BLaER1 (cell line): ENCODE results near the gene CAVIN1.
"Not testable (repeated sequence)": the region's sequence is repeated elsewhere in the genome, so short reads cannot be mapped to it uniquely, and the experiment has no call there.

Experiments used
- H3K27ac ChIP-seq: shearing (Covaris generic); formaldehyde crosslinking; 2 replicates; pipeline ENCODE4 v1.8.1; 2022
- H3K27me3 ChIP-seq: shearing (Covaris generic); formaldehyde crosslinking; 2 replicates; pipeline ENCODE4 v1.8.1; 2022
- H3K36me3 ChIP-seq: shearing (Covaris generic); formaldehyde crosslinking; 2 replicates; pipeline ENCODE4 v1.8.1; 2022
- H3K4me1 ChIP-seq: shearing (Covaris generic); formaldehyde crosslinking; 2 replicates; pipeline ENCODE4 v1.8.1; 2022
- H3K4me2 ChIP-seq: shearing (Covaris generic); formaldehyde crosslinking; 2 replicates; pipeline ENCODE4 v1.8.1; 2022
- H3K4me3 ChIP-seq: shearing (Covaris generic); formaldehyde crosslinking; 2 replicates; pipeline ENCODE4 v1.8.1; 2022
- H3K9ac ChIP-seq: shearing (Covaris generic); formaldehyde crosslinking; 2 replicates; pipeline ENCODE4 v1.8.1; 2022
- H3K9me3 ChIP-seq: shearing (Covaris generic); formaldehyde crosslinking; 2 replicates; pipeline ENCODE4 v1.8.1; 2022
- H4K20me1 ChIP-seq: shearing (Covaris generic); formaldehyde crosslinking; 2 replicates; pipeline ENCODE4 v1.8.1; 2022
- Cebpa-rat ChIP-seq: shearing (Covaris generic); IDR thresholded peaks from 2 replicates; pipeline ENCODE4 v1.8.1; 2022

Gene CAVIN1

GRCh38 chr17:42436391-42436790 lies 13.3 kb upstream of the CAVIN1 start:
- no peaks in the 10 kb centered on the region for H4K20me1 ChIP-seq
- no peak overlapping the region for H3K9ac ChIP-seq
- H3K36me3 ChIP-seq: no peaks in the 10 kb centered on the region
- H3K4me2 ChIP-seq: no peak overlapping the region
- H3K9me3 ChIP-seq: no peaks in the 10 kb centered on the region
- no peak overlapping the region for H3K4me3 ChIP-seq
- H3K27ac ChIP-seq: no peak overlapping the region
- H3K4me1 ChIP-seq: peaks cover 7% of the 10 kb centered on the region
- H3K27me3 ChIP-seq: no peaks in the 10 kb centered on the region
- no peak for TF ChIP-seq Cebpa-rat

GRCh38 chr17:42431758-42432161 lies 8.7 kb upstream of the CAVIN1 start:
- Histone ChIP-seq H3K27ac (no peak overlapping the region), H3K9me3 (no peaks in the 10 kb centered on the region), H3K36me3 (no peaks in the 10 kb centered on the region), H3K4me1 (peaks cover 10% of the 10 kb centered on the region; the same call in 1 of the 2 replicates), H3K9ac (no peak overlapping the region), H4K20me1 (no peaks in the 10 kb centered on the region), H3K4me2 (no peak overlapping the region), H3K4me3 (no peak overlapping the region), H3K27me3 (no peaks in the 10 kb centered on the region)
- TF ChIP-seq Cebpa-rat: no peak

DNA sequence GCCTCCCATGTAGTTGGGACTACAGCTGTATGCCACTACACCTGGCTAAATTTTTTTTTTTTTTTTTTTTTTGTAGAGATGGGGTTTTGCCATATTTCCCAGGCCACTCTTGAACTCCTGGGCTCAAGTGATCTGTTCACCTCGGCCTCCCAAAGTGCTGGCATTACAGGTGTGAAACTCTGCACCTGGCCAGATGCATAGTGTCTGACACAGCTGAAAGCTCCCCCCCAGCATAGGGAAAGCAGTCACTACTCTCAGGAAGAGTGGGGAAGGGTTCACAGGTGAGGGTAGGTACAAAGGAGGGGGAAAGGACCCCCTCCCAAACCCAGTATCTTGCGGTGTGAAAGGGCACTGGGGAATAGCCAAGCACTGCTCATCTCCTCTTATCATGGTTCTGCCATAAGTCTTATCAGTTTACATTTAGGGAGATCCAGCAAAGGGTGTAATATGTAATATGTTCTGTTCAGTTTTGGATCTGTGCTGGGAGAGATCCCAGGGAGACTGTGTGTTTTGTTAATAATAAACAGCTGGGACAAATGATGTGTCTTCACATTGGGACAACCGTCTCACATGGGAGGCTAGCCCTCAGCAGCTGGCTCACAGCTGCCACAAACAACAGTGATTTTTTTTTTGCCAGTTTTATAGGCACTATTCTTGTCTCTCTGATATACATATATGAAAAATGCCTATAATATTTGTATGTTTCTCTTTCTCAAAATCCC lies 6.8 kb upstream of the CAVIN1 start:
- Histone ChIP-seq H3K9ac (no peak overlapping the region), H3K36me3 (no peaks in the 10 kb centered on the region), H3K4me2 (peak overlapping the region; percentile 10; the same call in 1 of the 2 replicates), H3K4me1 (peaks cover 10% of the 10 kb centered on the region; the same call in 1 of the 2 replicates), H3K9me3 (no peaks in the 10 kb centered on the region), H3K4me3 (no peak overlapping the region), H4K20me1 (no peaks in the 10 kb centered on the region), H3K27me3 (peaks cover 11% of the 10 kb centered on the region), H3K27ac (no peak overlapping the region)
- no peak for TF ChIP-seq Cebpa-rat

DNA sequence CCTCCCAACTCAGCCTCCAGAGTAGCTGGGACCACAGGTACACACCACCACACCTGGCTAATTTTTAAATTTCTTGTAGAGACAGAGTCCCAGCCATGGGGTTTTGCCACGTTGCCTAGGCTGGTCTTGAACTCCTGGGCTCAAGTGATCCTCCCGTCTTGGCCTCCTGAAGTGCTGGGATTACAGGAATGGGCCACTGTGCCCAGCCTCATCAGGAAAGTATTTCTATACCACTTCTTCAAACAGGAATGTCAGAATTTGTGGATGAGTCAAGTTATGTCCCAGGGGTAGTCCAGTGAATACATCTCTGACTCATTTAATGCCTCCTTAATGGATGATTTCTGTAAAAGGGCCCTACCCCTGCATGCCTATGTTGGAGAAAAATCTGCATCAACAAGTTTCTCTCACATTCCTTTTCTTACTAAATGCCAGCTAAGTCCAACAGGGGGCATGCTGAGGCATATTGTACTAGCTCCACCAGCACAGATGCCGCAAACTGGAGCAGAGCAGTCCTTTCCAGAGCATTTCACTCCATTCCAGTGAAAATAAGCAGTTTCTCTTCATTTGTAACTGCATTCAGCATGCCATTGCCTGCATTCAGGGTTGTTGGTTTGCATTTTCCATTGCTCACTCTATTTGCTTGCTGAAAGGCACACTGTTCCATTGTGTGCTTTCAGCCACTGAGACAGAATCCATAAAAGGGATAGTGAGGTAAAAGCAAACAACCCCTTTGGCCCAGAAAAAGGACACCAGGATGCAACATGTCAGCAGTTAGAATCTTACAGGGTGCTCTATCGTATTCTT lies 5.3 kb upstream of the CAVIN1 start:
- H3K4me1 ChIP-seq: peaks cover 10% of the 10 kb centered on the region; the same call in 1 of the 2 replicates
- no peaks in the 10 kb centered on the region for H3K36me3 ChIP-seq
- H3K4me3 ChIP-seq: no peak overlapping the region
- peaks cover 26% of the 10 kb centered on the region for H3K27me3 ChIP-seq
- H3K27ac ChIP-seq: no peak overlapping the region
- H3K9ac ChIP-seq: no peak overlapping the region
- H4K20me1 ChIP-seq: peaks cover under 1% of the 10 kb centered on the region; the same call in 1 of the 2 replicates
- no peak for TF ChIP-seq Cebpa-rat
- H3K4me2 ChIP-seq: no peak overlapping the region
- no peaks in the 10 kb centered on the region for H3K9me3 ChIP-seq

DNA sequence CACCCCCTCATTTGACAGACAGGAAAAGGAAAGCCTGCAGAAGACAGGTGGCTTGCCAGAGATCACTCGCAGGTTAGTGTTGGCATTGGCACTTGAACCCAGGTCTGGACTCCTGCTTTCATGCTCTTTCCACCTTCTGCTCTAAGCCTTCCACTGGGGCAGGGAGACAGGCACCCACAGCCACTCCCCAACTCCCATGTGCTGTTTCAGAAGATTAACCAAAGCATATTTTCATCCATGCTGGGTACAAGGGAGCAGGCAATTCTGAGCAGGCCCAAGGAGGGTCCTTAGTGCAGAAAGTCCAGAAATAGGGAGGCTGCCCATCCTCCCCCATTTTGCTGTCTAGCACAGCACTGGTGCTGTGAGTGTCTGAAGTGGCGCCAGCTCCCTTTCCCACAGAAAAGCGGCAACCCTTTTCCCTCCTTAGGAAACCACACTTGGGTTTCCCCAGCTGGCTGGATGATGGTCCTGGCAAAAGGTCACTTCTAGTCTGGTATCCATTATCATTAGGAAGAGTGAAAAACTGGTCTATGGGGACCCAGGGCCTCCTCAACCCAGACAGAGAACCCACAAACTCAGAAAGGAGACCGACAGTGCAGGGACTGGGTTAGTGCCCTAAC lies 2.0 kb upstream of the CAVIN1 start:
- TF ChIP-seq Cebpa-rat: no peak
- no peaks in the 10 kb centered on the region for H3K9me3 ChIP-seq
- H3K4me3 ChIP-seq: no peak overlapping the region
- no peak overlapping the region for H3K4me2 ChIP-seq
- no peaks in the 10 kb centered on the region for H3K36me3 ChIP-seq
- H3K9ac ChIP-seq: no peak overlapping the region
- H4K20me1 ChIP-seq: peaks cover 17% of the 10 kb centered on the region; the same call in 1 of the 2 replicates
- 0 out of 2 replicates have a peak, but pooled peaks cover 3% of the 10 kb centered on the region for H3K4me1 ChIP-seq
- H3K27ac ChIP-seq: no peak overlapping the region
- peaks cover 59% of the 10 kb centered on the region for H3K27me3 ChIP-seq

GRCh38 chr17:42423766-42424165 lies 710 bp upstream of the CAVIN1 start:
- Histone ChIP-seq H3K36me3 (no peaks in the 10 kb centered on the region), H3K9me3 (no peaks in the 10 kb centered on the region), H3K9ac (no peak overlapping the region), H3K27me3 (peaks cover 72% of the 10 kb centered on the region), H4K20me1 (peaks cover 17% of the 10 kb centered on the region; the same call in 1 of the 2 replicates), H3K4me1 (no peaks in the 10 kb centered on the region), H3K27ac (no peak overlapping the region), H3K4me3 (no peak overlapping the region), H3K4me2 (no peak overlapping the region)
- no peak for TF ChIP-seq Cebpa-rat

- Histone ChIP-seq H3K27ac (no peak overlapping the region), H3K27me3 (peaks cover 72% of the 10 kb centered on the region), H3K4me3 (no peak overlapping the region), H3K4me2 (no peak overlapping the region), H3K9me3 (no peaks in the 10 kb centered on the region), H3K9ac (no peak overlapping the region), H3K4me1 (no peaks in the 10 kb centered on the region), H3K36me3 (no peaks in the 10 kb centered on the region), H4K20me1 (peaks cover 17% of the 10 kb centered on the region; the same call in 1 of the 2 replicates)
- no peak for TF ChIP-seq Cebpa-rat
These were observed 571 bp downstream of the CAVIN1 start for GRCh38 chr17:42422412-42422957.

- Histone ChIP-seq H3K4me1 (no peaks in the 10 kb centered on the region), H3K9me3 (no peaks in the 10 kb centered on the region), H3K36me3 (no peaks in the 10 kb centered on the region), H3K4me2 (no peak overlapping the region), H3K27ac (no peak overlapping the region), H3K4me3 (no peak overlapping the region), H3K27me3 (peaks cover 72% of the 10 kb centered on the region), H3K9ac (no peak overlapping the region), H4K20me1 (peaks cover 17% of the 10 kb centered on the region; the same call in 1 of the 2 replicates)
- TF ChIP-seq Cebpa-rat: no peak
These were observed 1.3 kb downstream of the CAVIN1 start for GRCh38 chr17:42421507-42422338.

- no peak overlapping the region for H3K4me3 ChIP-seq
- H4K20me1 ChIP-seq: peaks cover 17% of the 10 kb centered on the region; the same call in 1 of the 2 replicates
- no peak overlapping the region for H3K4me2 ChIP-seq
- H3K9me3 ChIP-seq: no peaks in the 10 kb centered on the region
- peaks cover under 1% of the 10 kb centered on the region; the same call in 1 of the 2 replicates for H3K4me1 ChIP-seq
- no peaks in the 10 kb centered on the region for H3K36me3 ChIP-seq
- H3K9ac ChIP-seq: no peak overlapping the region
- peaks cover 72% of the 10 kb centered on the region for H3K27me3 ChIP-seq
- TF ChIP-seq Cebpa-rat: no peak
- no peak overlapping the region for H3K27ac ChIP-seq
These were observed 1.9 kb downstream of the CAVIN1 start for GRCh38 chr17:42421136-42421506.

- peaks cover 13% of the 10 kb centered on the region; the same call in 1 of the 2 replicates for H4K20me1 ChIP-seq
- H3K4me1 ChIP-seq: peaks cover 28% of the 10 kb centered on the region
- not testable (repeated sequence) for H3K27ac ChIP-seq, H3K9ac ChIP-seq, H3K9me3 ChIP-seq, H3K4me3 ChIP-seq, H3K4me2 ChIP-seq, H3K36me3 ChIP-seq
- H3K27me3 ChIP-seq: peaks cover 42% of the 10 kb centered on the region
These were observed 5.1 kb downstream of the CAVIN1 start for GRCh38 chr17:42417981-42418380.
